MM.1S (cell line): Measurements from ENCODE around the gene ASZ1.

Experiments used
- DNase-seq: peaks from one replicate; pipeline ENCODE4 v3.0.0-alpha.2; 2015
- H2AFZ ChIP-seq: fragments of 300-600 bp; sonication (generic); 2 replicates; pipeline ENCODE4 v1.6.0; 2016; ENCODE audit warnings: antibody characterized with exemption, low read length
- H3F3A ChIP-seq: fragments of 300-600 bp; sonication (generic); 2 replicates; pipeline ENCODE4 v1.6.1; 2016; ENCODE audit warnings: mild to moderate bottlenecking, antibody characterized with exemption, low read length, moderate library complexity, mixed read lengths; ENCODE audit not compliant: insufficient read depth
- H3K27ac ChIP-seq: fragments of 300-600 bp; sonication (generic); 2 replicates; pipeline ENCODE4 v1.5.1; 2016; ENCODE audit warnings: mild to moderate bottlenecking, low read length
- H3K27me3 ChIP-seq: fragments of 300-600 bp; sonication (generic); replicated peaks from 2 replicates; pipeline ENCODE4 v1.6.0; 2016; ENCODE audit warnings: low read length; ENCODE audit not compliant: insufficient read depth
- H3K36me3 ChIP-seq: fragments of 300-600 bp; sonication (generic); replicated peaks from 2 replicates; pipeline ENCODE4 v1.6.1; 2016; ENCODE audit warnings: mild to moderate bottlenecking, low read length, mixed read lengths; ENCODE audit not compliant: insufficient read depth
- H3K4me1 ChIP-seq: fragments of 300-600 bp; sonication (generic); 2 replicates; pipeline ENCODE4 v1.6.1; 2016; ENCODE audit warnings: low read length, mixed read lengths
- H3K4me2 ChIP-seq: fragments of 300-600 bp; sonication (generic); 2 replicates; pipeline ENCODE4 v1.6.0; 2016; ENCODE audit warnings: low read depth, low read length
- H3K4me3 ChIP-seq: fragments of 300-600 bp; sonication (generic); 2 replicates; pipeline ENCODE4 v1.5.1; 2016; ENCODE audit warnings: low read length, mixed read lengths
- H3K79me2 ChIP-seq: fragments of 300-600 bp; sonication (generic); 2 replicates; pipeline ENCODE4 v1.6.1; 2016; ENCODE audit warnings: mixed run types, low read length, mixed read lengths
- H3K9ac ChIP-seq: fragments of 300-600 bp; sonication (generic); 2 replicates; pipeline ENCODE4 v1.6.1; 2016; ENCODE audit warnings: low read length, mixed read lengths
- H3K9me2 ChIP-seq: fragments of 300-600 bp; sonication (generic); replicated peaks from 2 replicates; pipeline ENCODE4 v1.6.1; 2016; ENCODE audit warnings: mild to moderate bottlenecking, low read length, mixed read lengths; ENCODE audit not compliant: insufficient read depth
- H3K9me3 ChIP-seq: fragments of 300-600 bp; sonication (generic); replicated peaks from 2 replicates; pipeline ENCODE4 v1.6.1; 2016; ENCODE audit warnings: mild to moderate bottlenecking, low read length, mixed read lengths; ENCODE audit not compliant: insufficient read depth
- H4K20me1 ChIP-seq: fragments of 300-600 bp; sonication (generic); 2 replicates; pipeline ENCODE4 v1.6.1; 2016; ENCODE audit warnings: mild to moderate bottlenecking, low read length, moderate library complexity, mixed read lengths; ENCODE audit not compliant: insufficient read depth
- EZH2 ChIP-seq: fragments of 300-600 bp; sonication (generic); optimal IDR thresholded peaks from 2 replicates; pipeline ENCODE3; 2017; ENCODE audit warnings: low read depth, mild to moderate bottlenecking, antibody characterized with exemption, low read length, mixed read lengths
- EZH2phosphoT487 ChIP-seq: fragments of 300-600 bp; sonication (generic); IDR thresholded peaks from 2 replicates; pipeline ENCODE4 v1.6.1; 2018; ENCODE audit warnings: antibody characterized with exemption, low read length
- TF ChIP-seq, protein P1 (sequence below): fragments of 300-600 bp; sonication (generic); IDR thresholded peaks from 2 replicates; pipeline ENCODE4 v1.5.1; 2016; ENCODE audit warnings: antibody characterized with exemption, low read length, mixed read lengths

The ASZ1 gene

DNA sequence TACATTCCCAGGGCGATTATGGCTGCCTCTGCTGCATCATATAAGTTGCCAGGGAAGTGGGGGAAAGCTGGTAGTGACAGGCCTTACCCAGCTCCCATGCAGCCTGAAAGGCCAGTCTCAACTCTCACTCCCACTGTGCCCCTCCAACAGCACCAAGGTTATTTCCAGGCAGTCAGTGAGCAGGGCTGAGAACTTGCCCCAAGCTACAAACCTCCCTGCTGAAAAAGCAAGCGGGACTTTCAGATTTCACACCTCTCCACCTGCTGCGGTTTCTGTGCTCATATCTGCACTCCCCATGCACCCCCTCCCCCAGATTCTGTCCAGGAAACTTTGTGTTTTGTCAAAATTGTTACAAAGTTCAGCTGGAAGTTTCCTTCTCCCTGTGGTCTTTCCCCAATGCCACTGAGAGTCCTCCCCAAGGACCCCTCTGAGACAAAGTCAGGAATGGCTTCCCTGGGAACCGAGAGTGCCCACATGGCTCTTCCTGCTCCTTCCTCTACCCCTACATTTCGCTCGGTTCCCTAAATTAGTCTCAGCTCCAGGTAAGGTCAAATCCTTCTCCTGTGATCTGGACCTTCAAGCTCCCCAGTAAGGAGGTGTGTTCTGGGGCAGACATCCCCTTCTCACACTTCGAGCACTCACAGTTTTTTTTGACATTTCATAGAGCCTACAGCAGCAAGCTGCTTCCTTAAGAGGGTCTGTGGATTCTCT lies 79.2 kb downstream of the ASZ1 start:
- Histone ChIP-seq H3K79me2 (no peaks in the 10 kb centered on the region), H3K9ac (peak overlapping the region; percentile 1; the same call in 1 of the 2 replicates), H3F3A (peaks cover 16% of the 10 kb centered on the region), H3K4me2 (peak overlapping the region; percentile 61), H3K9me2 (no peaks in the 10 kb centered on the region), H3K9me3 (0 out of 2 replicates have a peak, but pooled peaks cover 3% of the 10 kb centered on the region), H3K27ac (peak overlapping the region; percentile 65), H4K20me1 (no peaks in the 10 kb centered on the region), H3K4me3 (peak overlapping the region; percentile 2; the same call in 1 of the 2 replicates), H3K4me1 (peaks cover 35% of the 10 kb centered on the region), H3K36me3 (no peaks in the 10 kb centered on the region), H2AFZ (peak overlapping the region; percentile 11), H3K27me3 (no peaks in the 10 kb centered on the region)
- DNase-seq = peak; percentile 94
- TF ChIP-seq, protein P1, sequence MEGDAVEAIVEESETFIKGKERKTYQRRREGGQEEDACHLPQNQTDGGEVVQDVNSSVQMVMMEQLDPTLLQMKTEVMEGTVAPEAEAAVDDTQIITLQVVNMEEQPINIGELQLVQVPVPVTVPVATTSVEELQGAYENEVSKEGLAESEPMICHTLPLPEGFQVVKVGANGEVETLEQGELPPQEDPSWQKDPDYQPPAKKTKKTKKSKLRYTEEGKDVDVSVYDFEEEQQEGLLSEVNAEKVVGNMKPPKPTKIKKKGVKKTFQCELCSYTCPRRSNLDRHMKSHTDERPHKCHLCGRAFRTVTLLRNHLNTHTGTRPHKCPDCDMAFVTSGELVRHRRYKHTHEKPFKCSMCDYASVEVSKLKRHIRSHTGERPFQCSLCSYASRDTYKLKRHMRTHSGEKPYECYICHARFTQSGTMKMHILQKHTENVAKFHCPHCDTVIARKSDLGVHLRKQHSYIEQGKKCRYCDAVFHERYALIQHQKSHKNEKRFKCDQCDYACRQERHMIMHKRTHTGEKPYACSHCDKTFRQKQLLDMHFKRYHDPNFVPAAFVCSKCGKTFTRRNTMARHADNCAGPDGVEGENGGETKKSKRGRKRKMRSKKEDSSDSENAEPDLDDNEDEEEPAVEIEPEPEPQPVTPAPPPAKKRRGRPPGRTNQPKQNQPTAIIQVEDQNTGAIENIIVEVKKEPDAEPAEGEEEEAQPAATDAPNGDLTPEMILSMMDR = no peak
- TF ChIP-seq EZH2phosphoT487 (no peak), EZH2 (no peak)

DNA sequence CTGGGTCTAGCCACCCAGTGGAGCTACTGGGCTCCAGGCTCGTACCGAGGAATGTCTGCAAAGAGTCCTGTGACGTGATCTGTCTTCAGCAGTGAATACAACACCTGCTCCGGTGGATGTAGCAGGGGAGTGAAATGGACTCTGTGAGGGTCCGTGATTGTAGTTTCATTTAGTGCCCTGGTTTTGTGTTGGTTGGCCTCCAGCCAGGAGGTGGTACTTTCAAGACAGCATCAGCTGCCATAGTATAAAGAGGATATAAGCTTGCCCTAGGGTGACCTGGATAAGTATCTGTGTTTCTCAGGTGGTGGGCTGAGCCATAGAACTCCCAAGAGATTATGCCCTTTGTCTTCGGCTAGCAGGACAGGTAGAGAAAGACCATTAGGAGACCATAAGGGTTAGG lies 79.8 kb downstream of the ASZ1 start:
- Histone ChIP-seq H3K36me3 (no peaks in the 10 kb centered on the region), H3K9me2 (no peaks in the 10 kb centered on the region), H3K9ac (peak overlapping the region; percentile 1; the same call in 1 of the 2 replicates), H3K9me3 (no peaks in the 10 kb centered on the region), H2AFZ (peak overlapping the region; percentile 11; the same call in 1 of the 2 replicates), H3K4me2 (peak overlapping the region; percentile 61), H3K4me1 (peaks cover 35% of the 10 kb centered on the region), H3K27me3 (no peaks in the 10 kb centered on the region), H3K4me3 (no peak overlapping the region; the same call in 1 of the 2 replicates), H4K20me1 (no peaks in the 10 kb centered on the region), H3K79me2 (no peaks in the 10 kb centered on the region), H3K27ac (peak overlapping the region; percentile 65), H3F3A (peaks cover 16% of the 10 kb centered on the region)
- TF ChIP-seq EZH2phosphoT487 = no peak
- peak; percentile 93 for DNase-seq

GRCh38 chr7:117346161-117346560 lies 81.1 kb downstream of the ASZ1 start:
- H3K9me3 ChIP-seq = no peaks in the 10 kb centered on the region
- no peaks in the 10 kb centered on the region for H3K9me2 ChIP-seq
- no peak overlapping the region for H3K4me3 ChIP-seq
- H3K9ac ChIP-seq = no peak overlapping the region
- H2AFZ ChIP-seq = no peak overlapping the region
- no peaks in the 10 kb centered on the region for H4K20me1 ChIP-seq
- no peaks in the 10 kb centered on the region for H3K27me3 ChIP-seq
- no peak for TF ChIP-seq EZH2phosphoT487
- no peak for TF ChIP-seq EZH2
- TF ChIP-seq, protein P1 = no peak
- no peak for DNase-seq
- H3K4me1 ChIP-seq = peaks cover 35% of the 10 kb centered on the region
- H3K79me2 ChIP-seq = no peaks in the 10 kb centered on the region
- peak overlapping the region; percentile 61; the same call in 1 of the 2 replicates for H3K4me2 ChIP-seq
- H3F3A ChIP-seq = peaks cover 16% of the 10 kb centered on the region
- H3K36me3 ChIP-seq = no peaks in the 10 kb centered on the region
- H3K27ac ChIP-seq = no peak overlapping the region

DNA sequence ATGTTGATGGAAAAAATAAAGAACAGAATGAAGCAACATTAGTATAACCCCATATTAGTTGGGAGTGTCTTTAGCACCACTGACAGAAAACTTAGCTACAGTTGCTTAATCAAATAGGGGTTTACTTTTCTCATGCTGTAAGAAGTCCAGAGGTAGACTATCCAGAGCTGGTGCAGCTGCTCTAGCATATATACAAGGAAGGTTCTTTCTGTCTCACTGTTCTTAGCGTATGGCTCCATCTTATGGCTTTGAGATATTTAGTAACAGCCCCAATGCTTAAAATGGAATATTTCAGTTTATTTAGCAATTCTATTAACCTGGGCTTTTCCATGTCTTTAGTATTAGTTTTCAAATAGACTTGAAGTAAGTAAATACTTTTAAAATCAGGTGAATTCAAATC lies 89.3 kb downstream of the ASZ1 start:
- Histone ChIP-seq H3K4me1 (no peaks in the 10 kb centered on the region), H4K20me1 (no peaks in the 10 kb centered on the region), H3K4me2 (no peak overlapping the region), H3K4me3 (no peak overlapping the region), H3K27me3 (no peaks in the 10 kb centered on the region), H3K36me3 (no peaks in the 10 kb centered on the region), H3K27ac (no peak overlapping the region), H2AFZ (no peak overlapping the region), H3F3A (no peaks in the 10 kb centered on the region), H3K79me2 (no peaks in the 10 kb centered on the region), H3K9ac (no peak overlapping the region), H3K9me2 (no peaks in the 10 kb centered on the region), H3K9me3 (no peaks in the 10 kb centered on the region)
- TF ChIP-seq, protein P1 = no peak
- TF ChIP-seq EZH2 = no peak
- DNase-seq = no peak
